ENCODE measurements around the gene PGM3. TPM values are rescaled to one million over a fixed set of nuclear protein-coding genes. Genes with fewer than 3 reads are reported as not detected.

The PGM3 gene
- total RNA-seq, 1 experiment from 2014 or later = 36.9 TPM

DNA sequence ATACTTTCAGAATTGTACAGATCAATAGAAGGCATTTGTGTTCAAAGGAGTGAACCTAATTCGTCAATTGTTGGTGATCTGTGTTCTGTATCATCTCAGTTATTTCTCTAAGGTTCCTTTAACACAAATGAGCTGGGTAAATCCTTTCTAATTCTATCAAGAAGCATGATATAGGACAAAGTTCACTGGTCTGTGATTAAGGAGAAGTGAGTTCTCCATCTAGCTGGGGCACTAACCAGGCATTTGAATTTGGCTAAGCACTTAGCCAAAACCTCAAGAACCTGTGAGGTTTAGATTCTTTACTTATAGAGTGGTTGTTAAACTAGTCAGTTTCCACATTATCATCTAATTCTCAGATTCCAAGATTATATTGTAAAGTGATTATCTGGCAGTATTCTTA, 75.3 kb downstream of the PGM3 start:
- H3K4me3 ChIP-seq (ENCODE audit: insufficient read depth, low read depth, low read length) = no peak overlapping the region
- H3K27me3 ChIP-seq (ENCODE audit: control insufficient read depth, insufficient read depth, low read length) = no peaks in the 10 kb centered on the region
- H3K36me3 ChIP-seq (replicated peaks; ENCODE audit: control insufficient read depth, insufficient read depth, low read length) = no peaks in the 10 kb centered on the region
- no peak for DNase-seq

Other genes with a start within 250 kb of the PGM3 start
- gene UBE3D, start 127.4 kb downstream of the PGM3 start, total RNA-seq (2014; rRNA removed; shearing (Covaris generic)) = 12.0 and 12.2 TPM in 2 replicates
- gene DOP1A, start 125.6 kb downstream of the PGM3 start, total RNA-seq (2014; rRNA removed; shearing (Covaris generic)) = 10.2 and 14.3 TPM in 2 replicates
- 2.6 and 3.2 TPM in 2 replicates for gene RWDD2A, start 92 bp upstream of the PGM3 start, total RNA-seq (2014; rRNA removed; shearing (Covaris generic))
- 3.4 and 3.9 TPM in 2 replicates for gene ME1, start 237.8 kb upstream of the PGM3 start, total RNA-seq (2014; rRNA removed; shearing (Covaris generic))

All from H7 (cell line).